Pancreas (tissue), 10 donors: ENCODE measurements around the gene LRRC75B. TPM values are rescaled to one million over a fixed set of nuclear protein-coding genes. Genes with fewer than 3 reads are reported as not detected.

Experiments
- ATAC-seq, 4 donors: fragments of 200-7000 bp; cut with Tn5 transposase; one replicate each; pipeline versions ENCODE4 v1.8.0 to v1.9.1; 2020; ENCODE audit warnings: mild to moderate bottlenecking in 4 of 4, moderate library complexity in 4 of 4
- DNase-seq, 6 donors: peaks; one replicate each; pipeline ENCODE4 v3.0.0-alpha.2; 2020
- FAIRE-seq: peaks from 2 replicates; lab custom pipeline; 2012; peaks lifted over from hg19 to GRCh38; lab: Jason Lieb, UNC
- H3K27ac ChIP-seq, 4 donors: fragments of 200-600 bp; sonication (generic); 1 replicate in 3 of 4; 2 replicates in 1 of 4; pipeline versions ENCODE4 v1.5.0 to v1.8.0; 2020
- H3K27me3 ChIP-seq, 4 donors: fragments of 200-600 bp; one replicate each; pipeline ENCODE4 v1.8.0; 2021
- H3K36me3 ChIP-seq, 3 donors: fragments of 200-600 bp; sonication (generic) in 1 of 3; one replicate each; pipeline versions ENCODE4 v1.5.0 to v1.8.0; 2020 to 2021
- H3K4me1 ChIP-seq, 3 donors: fragments of 200-600 bp; one replicate each; pipeline ENCODE4 v1.8.0; 2021
- H3K4me3 ChIP-seq, 4 donors: fragments of 200-600 bp; sonication (generic) in 2 of 4; one replicate each; pipeline versions ENCODE4 v1.5.0 to v1.8.0; 2020 to 2021
- H3K9me3 ChIP-seq, 4 donors: fragments of 200-600 bp; one replicate each; pipeline ENCODE4 v1.8.0; 2021
- WGBS, 2 donors: extraction: QIAGEN DNeasy Blood & Tissue Kit; methylation state at CpG; one replicate each; pipeline ENCODE4 v1.1.7; 2013; 5-methylcytosine and 5-hydroxymethylcytosine counted together
- intact Hi-C, 3 donors: fragments of 100-400 bp; cut with DNase I; formaldehyde crosslinking; loops; one replicate each; pipeline versions ENCODE4 v1.11.1 to v1.14.2; 2022
- polyA plus RNA-seq, 2 donors: library from polyadenylated mRNA; stranded (reverse); fragments of 200-250 nt; gene quantifications; one replicate each; pipeline ENCODE4 v1.2.3, GENCODE V29; 2013
- total RNA-seq, 6 donors: library from RNA; stranded (reverse); fragmentation: NEBNext Ultra II Directional in 4 of 6; extraction: Animal tissue kit (Norgen Biotek cat#: 25700) in 4 of 6; gene quantifications; one replicate each; pipeline versions ENCODE4 v1.2.1 to v1.2.4, GENCODE V29; 2021 to 2023
- TF ChIP-seq, protein P1 (sequence below), 4 donors: fragments of 200-600 bp; sonication (generic) in 3 of 4; IDR thresholded peaks; one replicate each; pipeline versions ENCODE4 v1.5.0 to v1.8.0; 2021; ENCODE audit warnings: antibody characterized with exemption in 4 of 4
- donor health status: healthy with polysubstance abuse.
- donor health status: DM: no; HTN: no; CAD: no; lungs with moderate emphysema.
- donor health status: DM: no; HTN: no; CAD: no.
- donor health status: control.
- donor health status: control.
- donor health status: Bipolar disorder and iron deficiency.
- donor health status: DM: yes; HTN: yes; CAD: no.
- donor health status: DM: no; HTN: no; CAD: no.
- donor health status: DM: no; HTN: no; CAD: no.
- donor health status: DM: yes; HTN: yes; CAD: no.

Gene LRRC75B
- total and polyA plus RNA-seq, 8 donors = 8.3 to 106 (median 12.3) TPM

DNA sequence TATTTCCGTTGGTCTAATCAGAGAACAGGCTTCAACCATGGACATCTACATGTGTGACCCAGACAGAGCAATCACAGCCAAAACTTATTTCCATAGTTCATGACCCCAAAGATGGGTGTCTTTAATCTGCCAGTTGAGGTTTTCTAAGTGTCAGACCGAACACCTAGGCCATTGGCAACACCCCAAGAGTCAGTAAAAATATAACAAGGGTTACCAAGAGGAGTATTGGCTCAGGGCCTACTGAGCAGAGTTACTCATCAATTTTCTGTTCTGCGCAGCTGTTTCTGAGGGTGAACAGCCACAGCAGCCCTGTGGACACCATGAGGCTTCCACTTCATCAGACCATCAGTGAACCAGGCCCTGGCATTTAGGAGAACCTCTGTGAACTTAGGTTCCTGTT is 56.8 kb downstream of the LRRC75B start:
- TF ChIP-seq, protein P1, sequence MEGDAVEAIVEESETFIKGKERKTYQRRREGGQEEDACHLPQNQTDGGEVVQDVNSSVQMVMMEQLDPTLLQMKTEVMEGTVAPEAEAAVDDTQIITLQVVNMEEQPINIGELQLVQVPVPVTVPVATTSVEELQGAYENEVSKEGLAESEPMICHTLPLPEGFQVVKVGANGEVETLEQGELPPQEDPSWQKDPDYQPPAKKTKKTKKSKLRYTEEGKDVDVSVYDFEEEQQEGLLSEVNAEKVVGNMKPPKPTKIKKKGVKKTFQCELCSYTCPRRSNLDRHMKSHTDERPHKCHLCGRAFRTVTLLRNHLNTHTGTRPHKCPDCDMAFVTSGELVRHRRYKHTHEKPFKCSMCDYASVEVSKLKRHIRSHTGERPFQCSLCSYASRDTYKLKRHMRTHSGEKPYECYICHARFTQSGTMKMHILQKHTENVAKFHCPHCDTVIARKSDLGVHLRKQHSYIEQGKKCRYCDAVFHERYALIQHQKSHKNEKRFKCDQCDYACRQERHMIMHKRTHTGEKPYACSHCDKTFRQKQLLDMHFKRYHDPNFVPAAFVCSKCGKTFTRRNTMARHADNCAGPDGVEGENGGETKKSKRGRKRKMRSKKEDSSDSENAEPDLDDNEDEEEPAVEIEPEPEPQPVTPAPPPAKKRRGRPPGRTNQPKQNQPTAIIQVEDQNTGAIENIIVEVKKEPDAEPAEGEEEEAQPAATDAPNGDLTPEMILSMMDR (IDR thresholded peaks at IDR 0.05) = no peak
- WGBS, 2 donors = 30 to 38% methylated on average over 3 of the region's 3 CpGs

More for the DNA sequence above, 56.8 kb downstream of the LRRC75B start:
- Histone ChIP-seq H3K4me3 (no peak overlapping the region), H3K9me3 (no peaks in the 10 kb centered on the region), H3K27ac (no peak overlapping the region), H3K4me1 (peaks cover 8 to 14% (median 9%) of the 10 kb centered on the region in 3 donors), H3K36me3 (peaks cover 0 to 13% (median 4%) of the 10 kb centered on the region in 3 donors), H3K27me3 (no peaks in the 10 kb centered on the region)
- intact Hi-C loops = no loop called here
- no peak for FAIRE-seq
- peak in 2 of 4 donors; percentile 23 to 27 for ATAC-seq
- DNase-seq = no peak

Other genes starting within 250 kb of the LRRC75B start
- 1 to 10 TPM in 4 of 6 donors, under 1 TPM in 2; 0.85 to 2.7 (median 1.3) TPM for gene ADORA2A, start 165.5 kb downstream of the LRRC75B start, total RNA-seq
- gene ADORA2A, start 165.5 kb downstream of the LRRC75B start, polyA plus RNA-seq = 10 to 100 TPM in 1 of 2 donors, 1 to 10 TPM in 1; 3.6 to 10.4 TPM
- gene UPB1, start 97.7 kb downstream of the LRRC75B start, total RNA-seq = under 1 TPM; 0.08 to 0.32 (median 0.21) TPM
- gene UPB1, start 97.7 kb downstream of the LRRC75B start, polyA plus RNA-seq = 1 to 10 TPM in 1 of 2 donors, under 1 TPM in 1; 0.30 to 2.3 TPM
- gene GUCD1, start 37.9 kb downstream of the LRRC75B start, total RNA-seq = 10 to 100 TPM; 41.0 to 55.2 (median 46.3) TPM
- 10 to 100 TPM; 39.9 to 41.1 TPM for gene GUCD1, start 37.9 kb downstream of the LRRC75B start, polyA plus RNA-seq
- gene SNRPD3, start 37.1 kb downstream of the LRRC75B start, total RNA-seq = 10 to 100 TPM; 15.9 to 36.1 (median 27.8) TPM
- gene SNRPD3, start 37.1 kb downstream of the LRRC75B start, polyA plus RNA-seq = 10 to 100 TPM; 30.6 to 58.1 TPM
- gene GGT1, start 10.1 kb upstream of the LRRC75B start, total RNA-seq = 10 to 100 TPM; 23.5 to 60.1 (median 42.8) TPM
- gene GGT1, start 10.1 kb upstream of the LRRC75B start, polyA plus RNA-seq = 100 to 1,000 TPM in 1 of 2 donors, 10 to 100 TPM in 1; 92.9 to 195 TPM
- not detected for gene PIWIL3, start 181.6 kb upstream of the LRRC75B start, total RNA-seq
- gene PIWIL3, start 181.6 kb upstream of the LRRC75B start, polyA plus RNA-seq = not detected
- 1 to 10 TPM; 1.7 to 3.0 (median 2.5) TPM for gene SGSM1, start 213.1 kb upstream of the LRRC75B start, total RNA-seq
- gene SGSM1, start 213.1 kb upstream of the LRRC75B start, polyA plus RNA-seq = 1 to 10 TPM; 1.6 to 5.1 TPM